ENCODE measurements around the gene DLGAP1.

GRCh38 chr18:3723554-3723953 lies 731.6 kb downstream of the DLGAP1 start:
- TF ChIP-seq CTCF (IDR thresholded peaks at IDR 0.05 in 2 of 3, conservative IDR thresholded peaks at IDR 0.05 in 1 of 3; ENCODE audit: borderline replicate concordance in 1 of 3, insufficient read depth in 1 of 3, low read depth in 2 of 3, low read length in 2 of 3) = no peak
- no peak for TF ChIP-seq POLR2AphosphoS5 (IDR thresholded peaks at IDR 0.05; ENCODE audit: low read depth, low read length)

Measured in HCT116 (cell line).